Stimulated activated CD8-positive, alpha-beta memory T cell treated with anti-CD3 and anti-CD28 coated beads, Interleukin-2, amount 100 ng/mL, for 1 hour (primary cell): ENCODE measurements around the gene METTL13.

ENCODE experiments used
- DNase-seq, 2 donors: peaks; one replicate each; pipeline ENCODE4 v3.0.0-alpha.2; 2020; ENCODE audit warnings: low read depth in 2 of 2

Gene METTL13

DNA sequence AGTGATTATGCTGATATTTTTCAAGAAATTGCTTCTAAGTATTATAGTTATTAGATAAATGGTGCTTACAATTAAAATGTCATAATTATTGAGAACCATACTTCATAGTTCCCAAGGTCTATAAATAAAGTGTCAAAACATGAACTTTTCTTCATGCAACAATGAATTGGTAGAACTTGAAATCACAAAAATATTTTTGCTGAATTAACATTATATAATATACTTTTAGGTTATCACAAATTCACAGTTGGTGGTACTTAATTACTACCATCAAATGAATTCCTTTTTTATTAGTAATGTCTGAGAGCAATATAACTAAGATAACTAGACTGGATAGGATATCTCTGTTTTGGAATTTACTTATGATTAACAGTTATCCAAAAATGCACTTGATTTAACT is 64.5 kb downstream of the METTL13 start:
- no peak for DNase-seq
